PC-9 (cell line): Measurements from ENCODE around the gene PER1. TPM values are rescaled to one million over a fixed set of nuclear protein-coding genes. Genes with fewer than 3 reads are reported as not detected.

Experiments used
- BruUV-seq: library from RNA; stranded (reverse); fragments of 400-500 nt; replicated peaks from 2 replicates; lab custom pipeline; 2021; lab: Mats Ljungman, UMichigan
- CTCF ChIA-PET: fragments of 300-600 bp; sonication (Branson Sonifier 250); formaldehyde crosslinking; loops from one replicate; lab custom pipeline; 2022; ENCODE audit warnings: antibody characterized with exemption; lab: Charles Lee
- POLR2A ChIA-PET: fragments of 300-600 bp; sonication (Branson Sonifier 250); formaldehyde crosslinking; loops from one replicate; lab custom pipeline; 2022; ENCODE audit warnings: antibody characterized with exemption; ENCODE audit not compliant: unreplicated experiment; lab: Charles Lee
- DNase-seq, 2 experiments: peaks; one replicate each; pipeline versions ENCODE4 v3.0.0 to v3.0.0-alpha.2; 2015 to 2022; ENCODE audit warnings: mixed read lengths in 1 of 2
- H2AFZ ChIP-seq: fragments of 200-600 bp; sonication (generic); 2 replicates; pipeline ENCODE4 v1.8.1; 2017; ENCODE audit warnings: antibody characterized with exemption
- H3F3A ChIP-seq: fragments of 200-600 bp; sonication (generic); 2 replicates; pipeline ENCODE4 v1.8.1; 2017; ENCODE audit warnings: antibody characterized with exemption, mild to moderate bottlenecking, low read depth; ENCODE audit not compliant: insufficient read depth
- H3K27ac ChIP-seq: fragments of 200-600 bp; sonication (generic); 2 replicates; pipeline ENCODE4 v1.6.1; 2016; ENCODE audit warnings: mixed run types
- H3K27me3 ChIP-seq: fragments of 200-600 bp; sonication (generic); 2 replicates; pipeline ENCODE4 v1.6.1; 2016; ENCODE audit warnings: low read depth, mixed run types; ENCODE audit not compliant: insufficient read depth
- H3K36me3 ChIP-seq: fragments of 200-600 bp; sonication (generic); 2 replicates; pipeline ENCODE4 v1.6.1; 2016; ENCODE audit warnings: low read depth, mixed run types
- H3K4me1 ChIP-seq: fragments of 200-600 bp; sonication (generic); replicated peaks from 2 replicates; pipeline ENCODE4 v1.6.1; 2016; ENCODE audit warnings: mixed run types; ENCODE audit not compliant: insufficient read depth
- H3K4me2 ChIP-seq: fragments of 200-600 bp; sonication (generic); 2 replicates; pipeline ENCODE4 v1.6.1; 2017; ENCODE audit warnings: mixed run types
- H3K4me3 ChIP-seq: fragments of 200-600 bp; sonication (generic); 2 replicates; pipeline ENCODE4 v1.6.1; 2016; ENCODE audit warnings: mixed run types
- H3K79me2 ChIP-seq: fragments of 200-600 bp; sonication (generic); 2 replicates; pipeline ENCODE4 v1.6.1; 2017; ENCODE audit warnings: low read depth, mixed run types
- H3K9me2 ChIP-seq: fragments of 200-600 bp; sonication (generic); 2 replicates; pipeline ENCODE4 v1.8.1; 2017; ENCODE audit warnings: mild to moderate bottlenecking; ENCODE audit not compliant: insufficient read depth
- H3K9me3 ChIP-seq: fragments of 200-600 bp; sonication (generic); 2 replicates; pipeline ENCODE4 v1.8.1; 2016; ENCODE audit warnings: low read depth; ENCODE audit not compliant: insufficient read depth
- H4K20me1 ChIP-seq: fragments of 200-600 bp; sonication (generic); 2 replicates; pipeline ENCODE4 v1.8.1; 2017; ENCODE audit not compliant: insufficient read depth
- EZH2 ChIP-seq: fragments of 200-600 bp; sonication (generic); IDR thresholded peaks from 2 replicates; pipeline ENCODE4 v1.8.0; 2017; ENCODE audit warnings: antibody characterized with exemption, low read depth
- intact Hi-C: fragments of 100-400 bp; cut with micrococcal nuclease; formaldehyde crosslinking; loops from one replicate; pipeline ENCODE4 v1.10.0; 2022; ENCODE audit not compliant: unreplicated experiment
- total RNA-seq: library from RNA; stranded (reverse); gene quantifications from 2 replicates; pipeline ENCODE4 v1.2.3, GENCODE V29; 2021
- TF ChIP-seq, protein P1 (sequence below): fragments of 200-600 bp; sonication (generic); conservative IDR thresholded peaks from 2 replicates; pipeline ENCODE4 v1.6.1; 2017; ENCODE audit warnings: mixed run types, antibody characterized with exemption, mild to moderate bottlenecking, moderate library complexity

The PER1 gene
- total RNA-seq, 1 experiment from 2014 or later: 60.2 TPM

- H3K27ac ChIP-seq: peak overlapping the region; percentile 86
- H3K36me3 ChIP-seq: no peaks in the 10 kb centered on the region
- POLR2A ChIA-PET: interaction anchor here (0.5 to 1.4 kb wide), 4 partner anchors 14 to 109 kb away, joined by 6 to 8 read pairs (median 7); partner anchors contain the start of gene SLC25A35
- intact Hi-C loops: loop anchor here (1.0 to 10.0 kb wide), 6 partner anchors 30 to 198 kb away; partner anchors contain the start of genes CTC1 and RPL26
- peak overlapping the region; percentile 83 for H3K4me2 ChIP-seq
- DNase-seq: peak; percentile 84 to 97
- no peaks in the 10 kb centered on the region for H3K9me3 ChIP-seq
- BruUV-seq: no TSS peak
- TF ChIP-seq, protein P1, sequence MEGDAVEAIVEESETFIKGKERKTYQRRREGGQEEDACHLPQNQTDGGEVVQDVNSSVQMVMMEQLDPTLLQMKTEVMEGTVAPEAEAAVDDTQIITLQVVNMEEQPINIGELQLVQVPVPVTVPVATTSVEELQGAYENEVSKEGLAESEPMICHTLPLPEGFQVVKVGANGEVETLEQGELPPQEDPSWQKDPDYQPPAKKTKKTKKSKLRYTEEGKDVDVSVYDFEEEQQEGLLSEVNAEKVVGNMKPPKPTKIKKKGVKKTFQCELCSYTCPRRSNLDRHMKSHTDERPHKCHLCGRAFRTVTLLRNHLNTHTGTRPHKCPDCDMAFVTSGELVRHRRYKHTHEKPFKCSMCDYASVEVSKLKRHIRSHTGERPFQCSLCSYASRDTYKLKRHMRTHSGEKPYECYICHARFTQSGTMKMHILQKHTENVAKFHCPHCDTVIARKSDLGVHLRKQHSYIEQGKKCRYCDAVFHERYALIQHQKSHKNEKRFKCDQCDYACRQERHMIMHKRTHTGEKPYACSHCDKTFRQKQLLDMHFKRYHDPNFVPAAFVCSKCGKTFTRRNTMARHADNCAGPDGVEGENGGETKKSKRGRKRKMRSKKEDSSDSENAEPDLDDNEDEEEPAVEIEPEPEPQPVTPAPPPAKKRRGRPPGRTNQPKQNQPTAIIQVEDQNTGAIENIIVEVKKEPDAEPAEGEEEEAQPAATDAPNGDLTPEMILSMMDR: 0 out of 2 replicates have a peak, but pooled peaks have one; percentile 14
- no peak for TF ChIP-seq EZH2
- no peaks in the 10 kb centered on the region for H3K9me2 ChIP-seq
- H3K79me2 ChIP-seq: peaks cover 11% of the 10 kb centered on the region
- H3K4me1 ChIP-seq: peaks cover 12% of the 10 kb centered on the region
- H3K4me3 ChIP-seq: peak overlapping the region; percentile 82; the same call in 1 of the 2 replicates
- H4K20me1 ChIP-seq: 0 out of 2 replicates have a peak, but pooled peaks cover 3% of the 10 kb centered on the region
- H2AFZ ChIP-seq: peak overlapping the region; percentile 94
- H3K27me3 ChIP-seq: no peaks in the 10 kb centered on the region
- H3F3A ChIP-seq: peaks cover 24% of the 10 kb centered on the region
- CTCF ChIA-PET: interaction anchor here (0.6 to 1.0 kb wide), 3 partner anchors 26 to 197 kb away, joined by 3 to 4 read pairs (median 3); no protein-coding TSS in a partner anchor
Measured at GRCh38 chr17:8186787-8187516, 34.7 kb upstream of the PER1 start.

- 0 out of 2 replicates have a peak, but pooled peaks cover 3% of the 10 kb centered on the region for H4K20me1 ChIP-seq
- no peaks in the 10 kb centered on the region for H3K36me3 ChIP-seq
- H3K4me3 ChIP-seq: peak overlapping the region; percentile 82
- no peaks in the 10 kb centered on the region for H3K9me2 ChIP-seq
- H3K79me2 ChIP-seq: peaks cover 11% of the 10 kb centered on the region
- no peak for DNase-seq
- peak overlapping the region; percentile 86 for H3K27ac ChIP-seq
- peak overlapping the region; percentile 94 for H2AFZ ChIP-seq
- ChIA-PET CTCF (interaction anchor here (0.6 kb wide), 1 partner anchor 25 kb away, joined by 3 read pairs; no protein-coding TSS in a partner anchor), POLR2A (interaction anchor here (0.7 to 1.3 kb wide), 4 partner anchors 8 to 109 kb away, joined by 4 to 7 read pairs (median 5); partner anchors contain the start of genes AURKB and SLC25A35)
- peak overlapping the region; percentile 83 for H3K4me2 ChIP-seq
- intact Hi-C loops: loop anchor here (2.0 to 10.0 kb wide), 2 partner anchors 30 to 198 kb away; partner anchors contain the start of gene RPL26
- H3K4me1 ChIP-seq: peaks cover 12% of the 10 kb centered on the region
- H3F3A ChIP-seq: peaks cover 24% of the 10 kb centered on the region
- H3K27me3 ChIP-seq: no peaks in the 10 kb centered on the region
- BruUV-seq: no TSS peak
- TF ChIP-seq EZH2: no peak
- TF ChIP-seq, protein P1: peak; percentile 37; the same call in 1 of the 2 replicates
- no peaks in the 10 kb centered on the region for H3K9me3 ChIP-seq
Measured at GRCh38 chr17:8186446-8186786, 34.2 kb upstream of the PER1 start.
